Measurements from ENCODE around the gene STXBP5.

Gene STXBP5

GRCh38 chr6:147392917-147393625 lies 188.9 kb downstream of the STXBP5 start:
- TF ChIP-seq, protein P1, sequence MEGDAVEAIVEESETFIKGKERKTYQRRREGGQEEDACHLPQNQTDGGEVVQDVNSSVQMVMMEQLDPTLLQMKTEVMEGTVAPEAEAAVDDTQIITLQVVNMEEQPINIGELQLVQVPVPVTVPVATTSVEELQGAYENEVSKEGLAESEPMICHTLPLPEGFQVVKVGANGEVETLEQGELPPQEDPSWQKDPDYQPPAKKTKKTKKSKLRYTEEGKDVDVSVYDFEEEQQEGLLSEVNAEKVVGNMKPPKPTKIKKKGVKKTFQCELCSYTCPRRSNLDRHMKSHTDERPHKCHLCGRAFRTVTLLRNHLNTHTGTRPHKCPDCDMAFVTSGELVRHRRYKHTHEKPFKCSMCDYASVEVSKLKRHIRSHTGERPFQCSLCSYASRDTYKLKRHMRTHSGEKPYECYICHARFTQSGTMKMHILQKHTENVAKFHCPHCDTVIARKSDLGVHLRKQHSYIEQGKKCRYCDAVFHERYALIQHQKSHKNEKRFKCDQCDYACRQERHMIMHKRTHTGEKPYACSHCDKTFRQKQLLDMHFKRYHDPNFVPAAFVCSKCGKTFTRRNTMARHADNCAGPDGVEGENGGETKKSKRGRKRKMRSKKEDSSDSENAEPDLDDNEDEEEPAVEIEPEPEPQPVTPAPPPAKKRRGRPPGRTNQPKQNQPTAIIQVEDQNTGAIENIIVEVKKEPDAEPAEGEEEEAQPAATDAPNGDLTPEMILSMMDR (conservative IDR thresholded peaks at IDR 0.05): no peak
- TF ChIP-seq ZFX (IDR thresholded peaks at IDR 0.05): no peak
- H3K27ac ChIP-seq: no peak overlapping the region

DNA sequence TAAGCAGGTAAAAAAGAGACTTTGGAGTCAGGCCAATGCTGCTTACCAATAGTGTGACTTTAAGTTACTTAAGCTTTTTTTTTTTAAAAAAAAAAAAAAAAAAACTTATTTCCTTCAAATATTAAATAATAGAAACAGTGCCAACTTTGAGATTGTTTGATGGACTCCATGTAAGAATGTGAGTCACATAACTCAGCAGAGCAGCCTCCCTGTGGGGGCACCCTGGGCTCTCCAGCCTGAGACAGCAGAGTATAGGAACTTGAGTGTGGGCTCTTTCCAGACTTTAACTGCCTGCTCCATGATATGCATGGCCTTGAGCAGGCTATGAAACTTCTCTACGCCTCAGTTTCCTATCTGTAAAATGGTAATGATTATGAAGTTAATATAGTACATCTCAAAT lies 190.9 kb downstream of the STXBP5 start:
- TF ChIP-seq ZFX (IDR thresholded peaks at IDR 0.05): no peak
- TF ChIP-seq, protein P1 (conservative IDR thresholded peaks at IDR 0.05): no peak
- H3K27ac ChIP-seq: no peak overlapping the region

DNA sequence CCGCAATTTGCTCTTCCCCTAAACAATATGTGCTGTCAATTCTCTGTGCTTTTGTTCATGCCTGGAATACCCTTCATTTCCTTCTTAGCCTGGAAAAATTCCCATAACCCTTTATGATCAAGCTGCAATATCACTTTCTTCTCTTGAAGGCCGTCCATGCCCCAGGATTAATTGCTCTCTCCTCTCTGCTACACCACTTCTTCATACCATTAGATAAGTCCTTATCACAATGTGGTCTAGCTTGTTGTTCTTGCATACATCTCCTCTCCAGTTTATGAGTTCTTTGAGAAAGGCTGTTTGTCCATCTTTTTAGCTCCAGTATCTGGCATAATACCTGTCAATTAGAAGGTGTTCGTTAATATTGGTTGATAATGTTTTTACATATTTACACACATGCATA lies 193.1 kb downstream of the STXBP5 start:
- TF ChIP-seq, protein P1 (conservative IDR thresholded peaks at IDR 0.05): no peak
- no peak for TF ChIP-seq ZFX (IDR thresholded peaks at IDR 0.05)
- H3K27ac ChIP-seq: no peak overlapping the region

DNA sequence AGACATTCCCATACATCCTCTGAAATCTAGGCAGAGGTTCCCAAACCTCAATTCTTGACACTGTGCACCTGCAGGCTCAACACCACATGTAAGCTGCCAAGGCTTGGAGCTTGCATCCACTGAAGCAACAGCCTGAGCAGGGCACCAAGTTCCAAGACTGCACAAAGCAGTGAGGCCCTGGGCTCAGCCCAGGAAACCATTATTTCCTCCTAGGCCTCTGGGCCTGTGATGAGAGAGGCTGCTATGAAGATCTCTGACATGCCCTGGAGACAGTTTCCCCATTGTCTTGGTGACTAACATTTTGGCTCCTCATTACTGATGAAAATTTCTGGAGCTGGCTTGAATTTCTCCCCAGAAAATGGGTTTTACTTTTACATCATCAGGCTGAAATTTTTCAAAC lies 196.8 kb downstream of the STXBP5 start:
- TF ChIP-seq, protein P1 (conservative IDR thresholded peaks at IDR 0.05): no peak
- no peak for TF ChIP-seq ZFX (IDR thresholded peaks at IDR 0.05)
- H3K27ac ChIP-seq: no peak overlapping the region

- TF ChIP-seq, protein P1 (conservative IDR thresholded peaks at IDR 0.05): no peak
- no peak for TF ChIP-seq ZFX (IDR thresholded peaks at IDR 0.05)
- no peak overlapping the region for H3K27ac ChIP-seq
Observed at GRCh38 chr6:147401779-147402178, 197.6 kb downstream of the STXBP5 start.

GRCh38 chr6:147406783-147407182 lies 202.6 kb downstream of the STXBP5 start:
- TF ChIP-seq, protein P1 (conservative IDR thresholded peaks at IDR 0.05): no peak
- H3K27ac ChIP-seq: no peak overlapping the region

GRCh38 chr6:147407571-147407970 lies 203.4 kb downstream of the STXBP5 start:
- no peak overlapping the region for H3K27ac ChIP-seq
- TF ChIP-seq, protein P1 (conservative IDR thresholded peaks at IDR 0.05): no peak
- no peak for TF ChIP-seq ZFX (IDR thresholded peaks at IDR 0.05)
